Measurements from ENCODE around the gene MITF.

DNA sequence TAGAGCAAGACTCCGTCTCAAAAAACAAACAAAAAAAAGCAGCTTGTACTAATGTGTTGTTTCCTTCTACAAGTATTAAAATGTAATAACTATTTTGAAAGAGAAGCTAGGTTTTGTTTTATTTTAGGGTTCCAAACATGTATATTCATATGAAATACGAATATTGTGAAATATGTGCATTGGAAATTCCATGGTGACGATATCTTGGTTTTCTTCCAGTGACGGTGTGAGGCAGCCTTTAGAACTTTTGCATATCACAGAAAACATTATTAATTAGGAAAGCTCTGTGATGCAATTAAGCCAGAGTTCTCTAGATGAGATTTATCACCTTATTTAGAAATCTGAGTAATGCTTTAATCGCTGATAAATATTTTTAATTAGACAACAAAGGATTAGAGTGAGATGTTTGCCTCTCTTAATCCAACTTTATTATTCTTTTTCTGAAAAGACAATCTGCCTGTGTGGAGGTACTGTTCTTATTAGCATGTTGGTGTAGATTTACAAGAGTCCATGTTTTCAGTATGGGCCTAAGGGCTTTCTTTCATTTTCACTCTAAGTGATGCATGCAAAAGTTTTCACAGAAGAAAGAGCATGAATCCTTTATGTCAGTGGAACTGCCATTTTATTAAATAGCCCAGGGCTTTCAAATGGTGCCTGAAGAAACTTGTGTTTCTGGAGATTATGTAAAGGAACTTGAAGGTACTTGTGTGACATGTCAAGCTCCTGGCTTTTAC is 222.6 kb downstream of the MITF start:
- TF ChIP-seq, protein P1, sequence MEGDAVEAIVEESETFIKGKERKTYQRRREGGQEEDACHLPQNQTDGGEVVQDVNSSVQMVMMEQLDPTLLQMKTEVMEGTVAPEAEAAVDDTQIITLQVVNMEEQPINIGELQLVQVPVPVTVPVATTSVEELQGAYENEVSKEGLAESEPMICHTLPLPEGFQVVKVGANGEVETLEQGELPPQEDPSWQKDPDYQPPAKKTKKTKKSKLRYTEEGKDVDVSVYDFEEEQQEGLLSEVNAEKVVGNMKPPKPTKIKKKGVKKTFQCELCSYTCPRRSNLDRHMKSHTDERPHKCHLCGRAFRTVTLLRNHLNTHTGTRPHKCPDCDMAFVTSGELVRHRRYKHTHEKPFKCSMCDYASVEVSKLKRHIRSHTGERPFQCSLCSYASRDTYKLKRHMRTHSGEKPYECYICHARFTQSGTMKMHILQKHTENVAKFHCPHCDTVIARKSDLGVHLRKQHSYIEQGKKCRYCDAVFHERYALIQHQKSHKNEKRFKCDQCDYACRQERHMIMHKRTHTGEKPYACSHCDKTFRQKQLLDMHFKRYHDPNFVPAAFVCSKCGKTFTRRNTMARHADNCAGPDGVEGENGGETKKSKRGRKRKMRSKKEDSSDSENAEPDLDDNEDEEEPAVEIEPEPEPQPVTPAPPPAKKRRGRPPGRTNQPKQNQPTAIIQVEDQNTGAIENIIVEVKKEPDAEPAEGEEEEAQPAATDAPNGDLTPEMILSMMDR (IDR thresholded peaks at IDR 0.05): no peak
- no peak for TF ChIP-seq POLR2A (IDR thresholded peaks at IDR 0.05)

All from suprapubic skin (tissue), 3 donors.